Smooth muscle cell (in vitro differentiated cells): ENCODE results near the gene ASXL2. TPM values are rescaled to one million over a fixed set of nuclear protein-coding genes. Genes with fewer than 3 reads are reported as not detected.
"Not testable (repeated sequence)": the region's sequence is repeated elsewhere in the genome, so short reads cannot be mapped to it uniquely, and the experiment has no call there.

Experiments
- DNase-seq: peaks from one replicate; lab custom pipeline; 2025; ENCODE audit not compliant: unreplicated experiment; lab: John Stamatoyannopoulos, UW
- H2AFZ ChIP-seq: fragments of 200-600 bp; sonication (generic); 2 replicates; pipeline ENCODE4 v1.6.0; 2016; ENCODE audit warnings: antibody characterized with exemption, low read depth, mild to moderate bottlenecking
- H3F3A ChIP-seq: fragments of 200-600 bp; sonication (generic); 2 replicates; pipeline ENCODE4 v1.6.0; 2017; ENCODE audit warnings: antibody characterized with exemption, low read depth
- H3K27ac ChIP-seq: fragments of 200-600 bp; sonication (generic); 2 replicates; pipeline ENCODE4 v1.5.1; 2016; ENCODE audit warnings: low read depth, mild to moderate bottlenecking
- H3K27me3 ChIP-seq: fragments of 200-600 bp; sonication (generic); 2 replicates; pipeline ENCODE4 v1.6.1; 2016; ENCODE audit warnings: low read depth, mild to moderate bottlenecking
- H3K36me3 ChIP-seq: fragments of 200-600 bp; sonication (generic); 2 replicates; pipeline ENCODE4 v1.5.1; 2016; ENCODE audit warnings: low read depth
- H3K4me1 ChIP-seq: fragments of 200-600 bp; sonication (generic); 2 replicates; pipeline ENCODE4 v1.5.1; 2016; ENCODE audit warnings: low read depth
- H3K4me2 ChIP-seq: fragments of 200-600 bp; sonication (generic); 2 replicates; pipeline ENCODE4 v1.6.0; 2016; ENCODE audit warnings: mild to moderate bottlenecking
- H3K4me3 ChIP-seq: fragments of 200-600 bp; sonication (generic); 2 replicates; pipeline ENCODE4 v1.5.1; 2016; ENCODE audit warnings: mild to moderate bottlenecking
- H3K79me2 ChIP-seq: fragments of 200-600 bp; sonication (generic); 2 replicates; pipeline ENCODE4 v1.6.0; 2016; ENCODE audit warnings: low read depth, mild to moderate bottlenecking
- H3K9ac ChIP-seq: fragments of 200-600 bp; sonication (generic); 2 replicates; pipeline ENCODE4 v1.6.0; 2016; ENCODE audit warnings: low read depth
- H3K9me3 ChIP-seq: fragments of 200-600 bp; sonication (generic); replicated peaks from 2 replicates; pipeline ENCODE4 v1.5.1; 2016; ENCODE audit warnings: low read depth
- H4K20me1 ChIP-seq: fragments of 200-600 bp; sonication (generic); 2 replicates; pipeline ENCODE4 v1.6.0; 2016; ENCODE audit warnings: low read depth
- WGBS: methylation state at CpG from one replicate; pipeline ENCODE4 v1.1.7; 2016; ENCODE audit warnings: low lambda C conversion rate; 5-methylcytosine and 5-hydroxymethylcytosine counted together
- polyA plus RNA-seq: library from polyadenylated mRNA; unstranded; fragments of >200 nt; fragmentation: Nextera tagmentation; extraction: Ambion mirVana; gene quantifications from 2 replicates; pipeline ENCODE4 v1.2.1, GENCODE V29; 2016
- total RNA-seq: library from RNA; depleted of rRNA; stranded (reverse); fragments of >200 nt; gene quantifications from 2 replicates; pipeline ENCODE4 v1.2.3, GENCODE V29; 2014
- TF ChIP-seq, protein P1 (sequence below): fragments of 200-600 bp; sonication (generic); IDR thresholded peaks from 2 replicates; pipeline ENCODE4 v1.5.1; 2017; ENCODE audit warnings: borderline replicate concordance, mild to moderate bottlenecking, antibody characterized with exemption; ENCODE audit not compliant: insufficient read depth, poor library complexity, severe bottlenecking

ASXL2 gene
- total and polyA plus RNA-seq, 2 experiments from 2014 or later, result 4.1 to 13.2 TPM

DNA sequence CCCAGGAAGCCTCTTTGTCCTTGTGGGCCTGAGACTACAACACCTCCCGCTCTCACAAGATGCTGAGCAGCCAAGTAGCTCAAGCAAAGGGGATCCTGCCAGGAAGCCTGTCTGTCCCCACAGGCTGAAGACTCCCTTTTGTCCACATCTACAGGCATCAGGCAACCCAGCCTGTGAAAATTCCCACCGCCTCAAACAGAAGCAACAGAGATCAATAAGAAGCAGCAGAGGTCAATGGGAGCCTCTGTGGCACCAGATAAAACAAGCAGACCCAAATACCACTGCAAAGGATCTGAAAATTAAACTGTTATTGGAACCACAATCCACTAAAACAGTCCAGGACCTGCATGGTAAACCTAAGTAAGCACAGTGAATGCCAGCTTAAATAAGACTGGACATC is 48.5 kb downstream of the ASXL2 start:
- Histone ChIP-seq H3K4me1 (no peaks in the 10 kb centered on the region), H2AFZ (no peak overlapping the region), H3K4me2 (no peak overlapping the region), H3K9ac (no peak overlapping the region), H3K27me3 (no peaks in the 10 kb centered on the region), H3F3A (no peaks in the 10 kb centered on the region), H3K36me3 (peaks cover 13% of the 10 kb centered on the region), H3K4me3 (no peak overlapping the region), H4K20me1 (peaks cover 48% of the 10 kb centered on the region), H3K9me3 (no peaks in the 10 kb centered on the region), H3K79me2 (peaks cover 22% of the 10 kb centered on the region), H3K27ac (no peak overlapping the region)
- no peak for DNase-seq
- 100% methylated on average over 2 of the region's 2 CpGs for WGBS
- TF ChIP-seq, protein P1, sequence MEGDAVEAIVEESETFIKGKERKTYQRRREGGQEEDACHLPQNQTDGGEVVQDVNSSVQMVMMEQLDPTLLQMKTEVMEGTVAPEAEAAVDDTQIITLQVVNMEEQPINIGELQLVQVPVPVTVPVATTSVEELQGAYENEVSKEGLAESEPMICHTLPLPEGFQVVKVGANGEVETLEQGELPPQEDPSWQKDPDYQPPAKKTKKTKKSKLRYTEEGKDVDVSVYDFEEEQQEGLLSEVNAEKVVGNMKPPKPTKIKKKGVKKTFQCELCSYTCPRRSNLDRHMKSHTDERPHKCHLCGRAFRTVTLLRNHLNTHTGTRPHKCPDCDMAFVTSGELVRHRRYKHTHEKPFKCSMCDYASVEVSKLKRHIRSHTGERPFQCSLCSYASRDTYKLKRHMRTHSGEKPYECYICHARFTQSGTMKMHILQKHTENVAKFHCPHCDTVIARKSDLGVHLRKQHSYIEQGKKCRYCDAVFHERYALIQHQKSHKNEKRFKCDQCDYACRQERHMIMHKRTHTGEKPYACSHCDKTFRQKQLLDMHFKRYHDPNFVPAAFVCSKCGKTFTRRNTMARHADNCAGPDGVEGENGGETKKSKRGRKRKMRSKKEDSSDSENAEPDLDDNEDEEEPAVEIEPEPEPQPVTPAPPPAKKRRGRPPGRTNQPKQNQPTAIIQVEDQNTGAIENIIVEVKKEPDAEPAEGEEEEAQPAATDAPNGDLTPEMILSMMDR, result no peak

DNA sequence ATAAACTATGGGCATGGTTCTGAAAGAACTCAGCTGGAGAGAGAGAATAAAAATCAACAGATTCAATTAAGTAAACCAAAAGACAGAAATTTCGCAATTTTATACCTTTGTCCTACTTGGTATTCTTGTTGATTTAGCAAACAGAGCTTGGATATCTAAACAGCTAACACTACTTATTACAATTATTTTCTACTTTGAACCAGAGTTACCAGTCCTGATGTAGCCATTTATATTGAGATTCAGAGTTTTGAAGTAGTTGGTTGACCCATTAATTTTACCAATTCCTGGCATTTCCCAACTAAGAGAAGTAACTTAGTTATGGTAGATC is 48.9 kb downstream of the ASXL2 start:
- Histone ChIP-seq H3K27ac (no peak overlapping the region), H3K4me3 (no peak overlapping the region), H3K9ac (no peak overlapping the region), H3K4me1 (no peaks in the 10 kb centered on the region), H3K36me3 (peaks cover 13% of the 10 kb centered on the region), H3K79me2 (peaks cover 21% of the 10 kb centered on the region), H2AFZ (no peak overlapping the region), H3F3A (no peaks in the 10 kb centered on the region), H4K20me1 (peaks cover 53% of the 10 kb centered on the region), H3K4me2 (no peak overlapping the region), H3K27me3 (no peaks in the 10 kb centered on the region), H3K9me3 (no peaks in the 10 kb centered on the region)
- TF ChIP-seq, protein P1, result no peak
- no peak for DNase-seq
- 96% methylated on average over 1 of the region's 1 CpG for WGBS

DNA sequence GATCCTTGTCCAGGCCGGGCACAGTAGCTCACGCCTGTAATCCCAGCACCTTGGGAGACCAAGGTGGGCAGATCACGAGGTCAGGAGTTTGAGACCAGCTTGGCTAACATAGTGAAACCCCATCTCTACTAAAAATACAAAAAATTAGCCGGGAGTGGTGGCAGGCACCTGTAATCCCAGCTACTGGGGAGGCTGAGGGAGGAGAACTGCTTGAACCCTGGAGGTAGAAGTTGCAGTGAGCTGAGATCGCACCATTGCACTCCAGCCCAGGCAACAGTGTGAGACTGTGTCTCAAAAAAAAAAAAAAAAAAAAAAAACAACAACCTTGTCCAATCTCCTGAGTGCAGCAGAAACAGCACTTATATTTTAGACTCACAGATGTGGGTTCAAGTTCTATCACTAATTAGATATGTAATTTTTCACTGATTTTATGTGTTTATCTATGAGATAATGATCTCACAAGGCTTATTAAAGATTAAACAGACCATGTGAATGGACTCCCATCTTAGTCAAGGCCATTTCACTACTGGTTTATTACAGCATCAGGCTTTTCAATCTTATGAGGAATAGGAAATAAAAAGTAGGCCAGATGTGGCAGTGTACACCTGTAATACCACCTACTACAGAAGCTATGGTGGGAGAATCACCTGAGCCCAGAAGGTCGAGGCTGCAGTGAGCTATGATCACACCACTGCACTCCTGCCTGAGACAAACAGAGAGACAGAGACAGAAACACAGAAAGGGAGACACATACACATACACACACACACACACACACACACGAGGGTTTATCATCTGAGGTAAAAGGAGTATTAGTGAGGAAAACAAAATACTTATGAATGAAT is 49.5 kb downstream of the ASXL2 start:
- not testable (repeated sequence) for H3F3A ChIP-seq, H3K27me3 ChIP-seq, H3K27ac ChIP-seq, DNase-seq, H3K4me3 ChIP-seq, H2AFZ ChIP-seq, H3K9ac ChIP-seq, H3K9me3 ChIP-seq, H3K4me1 ChIP-seq, H3K4me2 ChIP-seq
- WGBS, result 97% methylated on average over 7 of the region's 7 CpGs
- Histone ChIP-seq H3K79me2 (peaks cover 21% of the 10 kb centered on the region), H4K20me1 (peaks cover 56% of the 10 kb centered on the region), H3K36me3 (peaks cover 13% of the 10 kb centered on the region)

DNA sequence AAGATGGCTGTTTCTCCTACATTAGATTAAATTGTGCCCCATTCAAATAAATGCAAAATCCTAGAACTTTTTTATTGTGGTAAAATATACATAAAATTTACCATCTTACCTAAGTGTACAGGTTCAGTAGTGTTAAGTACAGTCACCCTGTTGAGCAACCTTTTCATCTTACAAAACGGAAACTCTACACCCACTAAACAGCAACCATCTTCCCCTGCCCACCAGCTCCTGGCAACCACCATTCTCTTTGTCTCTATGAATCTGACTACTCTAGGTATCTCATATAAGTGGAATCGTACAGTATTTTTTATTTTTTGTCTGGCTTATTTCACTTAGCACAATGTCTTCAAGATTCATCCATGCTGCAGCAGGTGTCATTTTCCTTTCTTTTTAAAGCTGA is 53.0 kb downstream of the ASXL2 start:
- Histone ChIP-seq H3K4me2 (no peak overlapping the region), H3K36me3 (no peaks in the 10 kb centered on the region), H3K4me1 (no peaks in the 10 kb centered on the region), H4K20me1 (peaks cover 50% of the 10 kb centered on the region), H3K4me3 (no peak overlapping the region), H3K27me3 (no peaks in the 10 kb centered on the region), H3K79me2 (peaks cover 13% of the 10 kb centered on the region), H3F3A (no peaks in the 10 kb centered on the region), H3K27ac (no peak overlapping the region), H3K9me3 (no peaks in the 10 kb centered on the region), H2AFZ (no peak overlapping the region), H3K9ac (no peak overlapping the region)
- TF ChIP-seq, protein P1, result no peak
- 95% methylated on average over 2 of the region's 2 CpGs for WGBS
- no peak for DNase-seq
